NB4 (cell line): Measurements from ENCODE around the gene RANBP17.

Source experiments
- CTCF ChIP-seq: IDR thresholded peaks from one replicate; pipeline ENCODE4 v1.5.1; 2012; ENCODE audit warnings: low read depth, low read length
- MAX ChIP-seq: IDR thresholded peaks from 2 replicates; pipeline ENCODE4 v1.6.1; 2011; ENCODE audit warnings: low read depth, low read length
- MYC ChIP-seq: IDR thresholded peaks from 2 replicates; pipeline ENCODE4 v1.6.1; 2011; ENCODE audit warnings: low read depth, low read length
- POLR2A ChIP-seq: IDR thresholded peaks from 2 replicates; pipeline ENCODE4 v1.6.1; 2011; ENCODE audit warnings: mild to moderate bottlenecking; ENCODE audit not compliant: insufficient read length; ENCODE audit errors: extremely low read depth

- TF ChIP-seq POLR2A (no peak), CTCF (no peak), MAX (no peak), MYC (no peak)
Observed at GRCh38 chr5:171261361-171261760, 399.5 kb downstream of the RANBP17 start.
